Tibial artery (tissue), 4 donors: ENCODE data around the gene FIGNL1.
A peak's percentile ranks its signal among the peaks of the same experiment; 100 is the strongest.

Experiments used
- DNase-seq, 2 donors: peaks; one replicate each; pipeline ENCODE4 v3.0.0-alpha.2; 2019
- H3K27ac ChIP-seq, 2 donors: fragments of 200-600 bp; sonication (generic) in 1 of 2; 1 replicate in 1 of 2; 2 replicates in 1 of 2; pipeline ENCODE4 v1.5.1; 2018 to 2019; ENCODE audit warnings: mild to moderate bottlenecking in 1 of 2
- H3K27me3 ChIP-seq, 2 donors: fragments of 200-600 bp; sonication (generic) in 1 of 2; one replicate each; pipeline versions ENCODE4 v1.5.1 to v1.6.0; 2016 to 2019
- H3K36me3 ChIP-seq, 3 donors: fragments of 200-600 bp; sonication (generic) in 2 of 3; one replicate each; pipeline ENCODE4 v1.5.1; 2016 to 2019; ENCODE audit warnings: mild to moderate bottlenecking in 2 of 3
- H3K4me1 ChIP-seq, 4 donors: fragments of 200-600 bp; sonication (generic) in 2 of 4; 1 replicate in 3 of 4; 2 replicates in 1 of 4; pipeline ENCODE4 v1.5.1; 2016 to 2019
- H3K4me3 ChIP-seq, 2 donors: fragments of 200-600 bp; sonication (generic) in 1 of 2; 1 replicate in 1 of 2; 2 replicates in 1 of 2; pipeline ENCODE4 v1.5.1; 2018 to 2019; ENCODE audit warnings: mild to moderate bottlenecking in 2 of 2
- H3K9me3 ChIP-seq, 3 donors: fragments of 200-600 bp; sonication (generic) in 1 of 3; one replicate each; pipeline ENCODE4 v1.5.1; 2016 to 2019
- intact Hi-C: fragments of 100-400 bp; cut with DNase I; formaldehyde crosslinking; loops from one replicate; pipeline ENCODE4 v1.15.0; 2023; ENCODE audit warnings: low total_unique reads
- TF ChIP-seq, protein P1 (sequence below), 2 experiments: fragments of 200-600 bp in 1 of 2; fragments of 450-650 bp in 1 of 2; IDR thresholded peaks; one replicate each; pipeline ENCODE4 v1.5.1; 2017 to 2019; ENCODE audit warnings: antibody characterized with exemption in 2 of 2, mild to moderate bottlenecking in 1 of 2, moderate library complexity in 1 of 2

Gene FIGNL1

GRCh38 chr7:50449881-50450589, at the start of gene FIGNL1:
Gene FIGNL1 (minus strand): TSS chr7:50450350. CDS start chr7:50447287, 3,063 bp downstream.
- Histone ChIP-seq H3K9me3 (no peaks in the 10 kb centered on the region), H3K36me3 (peaks cover 12 to 19% (median 19%) of the 10 kb centered on the region in 3 donors), H3K27me3 (no peaks in the 10 kb centered on the region), H3K27ac (peak within 1 kb of the TSS; percentile 31 to 64), H3K4me3 (peak within 1 kb of the TSS; percentile 60 to 69), H3K4me1 (peaks cover 0 to 21% (median 10%) of the 10 kb centered on the region in 4 donors)
- TF ChIP-seq, protein P1, sequence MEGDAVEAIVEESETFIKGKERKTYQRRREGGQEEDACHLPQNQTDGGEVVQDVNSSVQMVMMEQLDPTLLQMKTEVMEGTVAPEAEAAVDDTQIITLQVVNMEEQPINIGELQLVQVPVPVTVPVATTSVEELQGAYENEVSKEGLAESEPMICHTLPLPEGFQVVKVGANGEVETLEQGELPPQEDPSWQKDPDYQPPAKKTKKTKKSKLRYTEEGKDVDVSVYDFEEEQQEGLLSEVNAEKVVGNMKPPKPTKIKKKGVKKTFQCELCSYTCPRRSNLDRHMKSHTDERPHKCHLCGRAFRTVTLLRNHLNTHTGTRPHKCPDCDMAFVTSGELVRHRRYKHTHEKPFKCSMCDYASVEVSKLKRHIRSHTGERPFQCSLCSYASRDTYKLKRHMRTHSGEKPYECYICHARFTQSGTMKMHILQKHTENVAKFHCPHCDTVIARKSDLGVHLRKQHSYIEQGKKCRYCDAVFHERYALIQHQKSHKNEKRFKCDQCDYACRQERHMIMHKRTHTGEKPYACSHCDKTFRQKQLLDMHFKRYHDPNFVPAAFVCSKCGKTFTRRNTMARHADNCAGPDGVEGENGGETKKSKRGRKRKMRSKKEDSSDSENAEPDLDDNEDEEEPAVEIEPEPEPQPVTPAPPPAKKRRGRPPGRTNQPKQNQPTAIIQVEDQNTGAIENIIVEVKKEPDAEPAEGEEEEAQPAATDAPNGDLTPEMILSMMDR (IDR thresholded peaks at IDR 0.05) = no peak
- intact Hi-C loops = no loop called here
- DNase-seq = peak; percentile 49 to 79

DNA sequence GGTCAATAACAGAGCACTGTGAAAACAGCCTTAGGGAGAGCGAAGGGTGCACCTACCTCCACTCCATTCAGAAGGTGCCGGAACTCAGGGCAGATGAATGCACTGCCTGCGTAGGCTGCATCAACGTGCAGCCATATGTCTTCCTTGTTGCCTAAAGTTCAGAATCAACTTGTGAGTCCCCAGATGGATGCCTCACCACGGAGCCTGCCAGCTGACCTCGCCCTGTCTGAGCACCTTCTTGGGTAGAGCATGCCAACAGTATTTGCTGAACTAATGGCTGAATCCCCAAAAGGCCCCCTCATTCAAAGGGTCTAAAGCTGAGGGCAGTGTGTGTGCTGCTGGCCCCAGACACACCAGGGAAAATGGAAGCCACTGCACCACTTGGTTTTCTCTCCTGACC, 48.9 kb upstream of the FIGNL1 start:
- TF ChIP-seq, protein P1 (IDR thresholded peaks at IDR 0.05) = no peak
- Histone ChIP-seq H3K9me3 (no peaks in the 10 kb centered on the region), H3K4me3 (no peak overlapping the region), H3K27ac (no peak overlapping the region), H3K36me3 (no peaks in the 10 kb centered on the region), H3K27me3 (no peaks in the 10 kb centered on the region), H3K4me1 (peaks cover 0 to 35% (median 21%) of the 10 kb centered on the region in 4 donors)
- intact Hi-C loops = no loop called here
- DNase-seq = no peak

DNA sequence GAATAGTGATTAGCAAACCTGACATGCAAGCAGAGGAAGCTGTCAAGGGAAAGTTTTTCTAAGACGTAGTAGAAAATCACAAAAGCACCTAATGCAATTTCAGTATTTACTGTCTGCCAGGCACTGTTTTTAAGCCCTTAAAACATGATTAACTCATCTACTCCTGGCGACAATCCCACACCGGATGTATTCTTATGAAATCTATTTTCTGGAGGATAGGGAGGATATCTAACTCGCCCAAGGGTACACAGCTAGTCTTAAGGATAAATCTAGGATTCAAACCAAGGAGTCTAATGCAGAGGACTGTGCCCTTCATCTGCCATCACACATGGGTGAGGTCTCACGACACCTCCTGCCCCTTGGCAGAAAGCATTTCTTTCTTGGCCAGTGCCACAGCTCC, 47.8 kb upstream of the FIGNL1 start:
- Histone ChIP-seq H3K4me3 (no peak overlapping the region), H3K9me3 (no peaks in the 10 kb centered on the region), H3K36me3 (no peaks in the 10 kb centered on the region), H3K27me3 (peaks cover 0 to 4% of the 10 kb centered on the region in 2 donors), H3K27ac (no peak overlapping the region), H3K4me1 (peaks cover 0 to 28% (median 16%) of the 10 kb centered on the region in 4 donors)
- peak in 1 of 2 donors; percentile 64 for DNase-seq
- intact Hi-C loops = no loop called here
- TF ChIP-seq, protein P1 (IDR thresholded peaks at IDR 0.05) = no peak

DNA sequence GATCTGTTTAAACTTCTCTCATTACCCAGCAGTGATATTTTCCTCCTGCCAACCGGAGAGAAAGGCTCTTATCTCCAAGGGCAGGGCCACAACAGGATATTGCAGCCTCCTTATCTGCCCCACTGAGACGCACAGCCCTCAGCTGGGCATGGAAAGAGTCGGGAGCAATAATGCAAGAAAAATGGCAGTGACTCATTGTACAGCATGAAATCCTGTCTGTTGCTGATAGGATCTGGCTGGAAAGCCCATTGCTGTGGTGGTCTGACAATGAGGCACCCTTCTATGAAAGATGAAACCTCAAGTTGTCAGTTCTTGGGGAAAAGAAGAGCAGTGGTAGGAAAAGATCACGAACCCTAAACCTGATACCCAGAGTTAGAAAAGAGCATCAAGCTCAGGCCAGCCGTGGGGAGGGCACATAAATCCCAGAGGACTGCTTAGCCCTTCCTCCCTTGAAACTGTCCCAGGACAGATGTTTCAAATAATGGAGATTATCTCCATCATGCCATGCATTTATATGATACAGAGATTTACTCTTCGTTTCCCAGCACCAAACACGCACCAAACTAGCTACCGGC, 47.0 kb upstream of the FIGNL1 start:
- no peaks in the 10 kb centered on the region for H3K9me3 ChIP-seq
- peaks cover 0 to 7% of the 10 kb centered on the region in 2 donors for H3K27me3 ChIP-seq
- H3K36me3 ChIP-seq = no peaks in the 10 kb centered on the region
- H3K4me3 ChIP-seq = no peak overlapping the region
- TF ChIP-seq, protein P1 (IDR thresholded peaks at IDR 0.05) = no peak
- intact Hi-C loops = no loop called here
- H3K4me1 ChIP-seq = peaks cover 0 to 20% (median 9%) of the 10 kb centered on the region in 4 donors
- no peak overlapping the region for H3K27ac ChIP-seq
- no peak for DNase-seq

DNA sequence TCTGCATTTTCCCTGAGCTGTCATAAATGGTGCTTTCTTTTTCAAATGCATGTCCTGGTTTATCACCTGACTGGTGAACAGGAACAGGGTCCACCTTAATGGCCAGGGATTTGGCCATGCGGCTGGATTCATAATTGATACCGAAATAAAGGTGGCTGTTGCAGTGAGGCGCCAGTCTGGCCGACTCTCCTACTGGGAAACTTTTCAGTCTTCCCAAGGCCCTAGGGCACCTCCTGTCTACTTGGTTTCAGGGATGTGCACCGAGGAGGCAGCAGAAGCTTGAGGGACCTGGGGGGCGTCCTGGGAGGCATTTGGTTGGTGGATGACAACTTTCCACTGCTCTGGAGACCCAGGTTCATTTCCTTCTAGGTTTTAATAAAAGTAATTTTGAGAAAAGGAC, 46.4 kb upstream of the FIGNL1 start:
- Histone ChIP-seq H3K27ac (no peak overlapping the region), H3K9me3 (no peaks in the 10 kb centered on the region)
- no peak for DNase-seq

More for the DNA sequence above, 46.4 kb upstream of the FIGNL1 start:
- Histone ChIP-seq H3K4me3 (no peak overlapping the region), H3K36me3 (no peaks in the 10 kb centered on the region), H3K4me1 (peaks cover 0 to 14% (median 5%) of the 10 kb centered on the region in 4 donors), H3K27me3 (peaks cover 0 to 9% of the 10 kb centered on the region in 2 donors)
- TF ChIP-seq, protein P1 (IDR thresholded peaks at IDR 0.05) = no peak
- intact Hi-C loops = no loop called here
